ENCODE results near the gene ALDH1A1.
"Not testable (repeated sequence)": the region's sequence is repeated elsewhere in the genome, so short reads cannot be mapped to it uniquely, and the experiment has no call there.

ALDH1A1 gene

GRCh38 chr9:72875221-72875620 is 77.6 kb downstream of the ALDH1A1 start:
- in situ Hi-C loops (cut with MboI; ENCODE audit: low pct_unique_long_range_greater_than_20kb, low sequenced_read_pairs): no loop called here
- DNase-seq: no peak

GRCh38 chr9:72874344-72874743 is 78.5 kb downstream of the ALDH1A1 start:
- in situ Hi-C loops (cut with MboI; ENCODE audit: low pct_unique_long_range_greater_than_20kb, low sequenced_read_pairs): no loop called here
- no peak for DNase-seq

DNA sequence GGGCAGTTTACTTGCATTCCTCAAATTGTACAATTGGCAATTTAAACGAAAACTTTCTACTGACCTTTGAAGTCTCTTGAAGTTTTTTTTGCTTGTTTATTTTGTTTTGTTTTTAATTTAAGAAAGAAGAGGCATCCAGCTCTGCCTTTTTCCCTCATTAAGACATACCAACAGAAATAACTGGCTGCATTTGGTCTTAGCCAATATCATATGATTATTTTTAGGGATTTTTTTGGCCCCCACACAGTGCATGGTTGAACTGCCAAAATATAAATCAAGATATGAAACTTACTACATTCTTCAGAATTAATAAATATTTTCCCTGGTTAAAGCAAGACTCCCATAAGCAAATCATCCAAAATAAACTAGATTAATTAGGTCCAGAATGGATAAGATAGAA is 79.4 kb downstream of the ALDH1A1 start:
- in situ Hi-C loops (cut with MboI; ENCODE audit: low pct_unique_long_range_greater_than_20kb, low sequenced_read_pairs): no loop called here

DNA sequence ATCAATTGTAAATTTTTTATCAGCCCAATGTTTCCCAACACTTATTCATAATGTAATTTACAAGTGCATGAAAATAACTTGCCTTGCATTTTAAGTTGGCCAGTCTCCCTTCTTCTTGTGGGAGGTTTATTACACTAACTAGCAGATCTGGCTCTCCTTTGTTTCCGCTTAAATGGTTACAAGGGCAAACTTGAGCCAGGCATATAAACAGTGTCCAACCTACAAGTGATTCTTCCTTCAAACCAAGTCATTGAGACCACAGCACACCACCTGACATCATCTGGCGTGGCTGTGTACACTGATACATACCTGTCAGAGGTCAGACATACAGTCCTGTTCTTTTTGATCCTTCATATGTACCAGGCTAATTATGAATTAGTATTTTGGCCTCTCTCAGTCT is 80.1 kb downstream of the ALDH1A1 start:
- DNase-seq: no peak
- in situ Hi-C loops (cut with MboI; ENCODE audit: low pct_unique_long_range_greater_than_20kb, low sequenced_read_pairs): no loop called here

More for the DNA sequence above, 79.4 kb downstream of the ALDH1A1 start:
- no peak for DNase-seq

DNA sequence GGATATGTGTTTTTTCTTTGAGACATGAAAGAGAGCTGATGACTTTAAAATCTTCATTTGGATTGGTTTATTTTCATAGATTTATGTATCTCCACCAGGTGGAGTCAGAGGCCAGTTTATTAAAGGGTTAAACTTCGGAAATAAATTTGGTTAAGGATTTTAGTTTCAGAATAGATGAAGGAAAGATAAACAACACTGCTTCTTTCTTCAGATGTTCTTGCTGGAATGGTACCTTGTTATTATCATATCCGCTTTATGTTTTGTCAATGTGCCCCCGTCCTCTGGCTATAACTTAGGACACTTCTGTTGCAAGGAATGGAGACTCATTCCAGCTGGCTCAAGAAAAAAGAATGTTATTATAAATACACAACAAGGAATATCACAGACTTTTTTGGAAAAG is 81.2 kb downstream of the ALDH1A1 start:
- DNase-seq: peak; percentile 2
- in situ Hi-C loops (cut with MboI; ENCODE audit: low pct_unique_long_range_greater_than_20kb, low sequenced_read_pairs): no loop called here

DNA sequence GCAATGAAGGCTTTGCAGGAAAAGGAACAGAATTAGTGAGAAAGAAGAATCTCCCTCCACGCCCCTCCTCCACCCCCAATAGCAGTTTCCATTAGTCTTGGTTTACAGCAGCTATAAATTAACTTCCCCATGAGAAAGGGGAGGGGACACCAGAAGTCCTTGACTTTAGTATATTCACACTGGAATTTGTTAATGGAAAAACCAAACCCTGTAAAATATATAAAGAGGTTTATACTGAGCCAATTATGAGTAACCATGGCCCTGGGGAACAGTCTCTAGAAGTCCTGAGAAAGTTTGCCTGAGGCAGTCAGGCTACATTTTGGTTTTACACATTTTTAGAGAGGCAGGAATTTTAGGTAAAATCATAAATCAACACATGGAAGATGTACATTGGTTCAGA is 88.5 kb downstream of the ALDH1A1 start:
- DNase-seq: no peak
- in situ Hi-C loops (cut with MboI; ENCODE audit: low pct_unique_long_range_greater_than_20kb, low sequenced_read_pairs): no loop called here

DNA sequence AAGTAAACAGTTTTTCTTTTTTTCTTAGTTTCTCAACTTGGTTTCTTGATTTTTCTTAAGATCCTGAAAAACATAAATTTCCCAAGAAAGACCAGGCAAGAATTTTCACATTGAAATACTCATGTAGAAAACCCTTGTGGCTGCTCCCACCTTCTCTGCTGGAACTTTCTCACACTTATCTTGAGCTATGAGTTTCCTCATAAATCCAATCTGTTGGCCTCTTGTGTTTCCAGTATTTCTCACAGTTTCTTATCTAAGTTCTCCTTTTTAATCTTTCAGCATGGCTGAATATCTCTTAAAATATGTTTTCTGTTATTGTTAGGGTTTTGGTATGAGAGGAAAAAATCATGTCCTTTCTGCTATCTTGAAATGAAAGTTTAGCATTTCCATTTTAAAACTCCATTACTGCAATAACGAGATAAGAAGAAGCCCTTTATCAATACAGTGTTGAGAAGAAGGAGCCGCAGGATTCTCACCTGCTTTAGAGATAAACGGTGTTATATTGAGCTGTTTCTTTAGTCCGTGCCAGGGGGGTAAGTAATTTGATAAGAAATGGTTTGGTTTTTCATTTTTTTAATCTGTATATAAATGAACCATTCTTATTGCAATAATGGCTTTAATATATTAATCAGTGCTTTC is 89.3 kb downstream of the ALDH1A1 start:
- in situ Hi-C loops (cut with MboI; ENCODE audit: low pct_unique_long_range_greater_than_20kb, low sequenced_read_pairs): no loop called here
- no peak for DNase-seq

- in situ Hi-C loops (cut with MboI; ENCODE audit: low pct_unique_long_range_greater_than_20kb, low sequenced_read_pairs); DNase-seq: not testable (repeated sequence)
Observed at GRCh38 chr9:72862788-72863187, 90.1 kb downstream of the ALDH1A1 start.

DNA sequence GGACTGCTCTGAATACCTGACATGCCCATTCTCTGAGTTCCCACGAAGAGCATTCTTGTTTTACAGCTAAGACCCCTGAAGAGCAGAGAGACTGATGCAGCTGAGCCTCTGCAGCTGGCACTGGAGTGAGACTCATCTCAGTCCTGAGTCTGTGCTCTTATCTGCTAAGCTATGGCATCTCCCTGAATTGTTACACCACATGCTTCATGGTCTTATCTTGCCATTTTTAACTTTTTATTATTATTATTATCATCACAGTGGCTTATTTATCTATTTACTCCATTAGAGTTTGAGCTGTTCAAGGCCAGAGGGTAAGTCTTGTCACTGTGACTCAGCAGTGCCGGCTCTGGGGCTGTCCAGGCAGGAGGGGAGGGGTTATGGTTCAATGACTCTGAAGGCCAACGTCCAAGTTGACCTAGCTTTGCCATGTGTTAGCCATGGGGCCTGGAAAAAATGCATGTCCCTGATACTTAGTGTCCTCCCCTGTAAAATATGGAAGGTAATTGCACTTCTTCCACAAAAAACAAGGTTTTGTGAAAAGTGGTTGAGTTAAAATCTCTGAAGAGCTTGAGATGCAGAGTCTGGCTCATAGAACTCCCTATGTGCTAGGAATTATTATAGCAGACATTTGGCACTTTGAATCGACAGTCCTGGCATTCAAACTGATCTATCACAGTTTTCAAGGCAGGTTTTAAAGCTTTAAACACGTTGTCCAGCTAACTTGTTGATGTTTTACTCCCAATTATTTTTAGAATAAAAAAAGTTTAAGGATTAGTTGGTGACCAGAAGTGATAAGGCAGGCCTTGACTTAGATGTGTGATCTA is 94.6 kb downstream of the ALDH1A1 start:
- no peak for DNase-seq
- in situ Hi-C loops (cut with MboI; ENCODE audit: low pct_unique_long_range_greater_than_20kb, low sequenced_read_pairs): no loop called here

- in situ Hi-C loops (cut with MboI; ENCODE audit: low pct_unique_long_range_greater_than_20kb, low sequenced_read_pairs): no loop called here
- no peak for DNase-seq
Observed at GRCh38 chr9:72857624-72857996, 95.2 kb downstream of the ALDH1A1 start.

DNA sequence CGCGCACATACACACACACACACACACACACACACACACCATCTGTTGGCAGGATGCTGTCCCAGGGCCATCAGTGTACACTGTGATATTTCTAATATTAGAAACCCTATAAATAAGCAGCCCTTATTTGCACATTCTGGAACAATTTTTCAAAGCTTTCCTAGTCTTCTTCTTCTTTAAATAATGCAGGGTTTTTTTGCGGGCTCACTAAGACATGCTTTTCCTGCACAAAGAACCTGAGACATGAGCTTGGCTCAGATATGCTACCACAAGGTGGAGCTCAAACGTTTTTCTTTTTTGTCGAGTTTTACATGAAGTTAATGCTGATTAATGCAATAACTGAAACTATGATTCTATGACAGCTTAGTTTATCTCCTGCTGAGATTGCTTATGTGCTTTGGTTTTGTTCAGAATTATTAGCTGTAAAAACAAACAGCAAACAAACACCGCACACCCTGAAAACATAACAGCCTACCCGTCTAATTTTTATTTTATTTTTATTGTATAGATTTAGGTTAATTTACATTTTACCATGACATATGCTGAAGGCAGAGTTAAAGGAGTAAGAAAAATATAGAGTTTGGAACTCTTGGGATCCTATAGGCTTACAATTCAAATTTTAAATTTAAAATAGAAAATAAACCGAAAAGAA is 95.8 kb downstream of the ALDH1A1 start:
- DNase-seq: peak; percentile 28
- in situ Hi-C loops (cut with MboI; ENCODE audit: low pct_unique_long_range_greater_than_20kb, low sequenced_read_pairs): no loop called here

- in situ Hi-C loops (cut with MboI; ENCODE audit: low pct_unique_long_range_greater_than_20kb, low sequenced_read_pairs): no loop called here
- DNase-seq: no peak
Observed at GRCh38 chr9:72855890-72856523, 96.8 kb downstream of the ALDH1A1 start.

DNA sequence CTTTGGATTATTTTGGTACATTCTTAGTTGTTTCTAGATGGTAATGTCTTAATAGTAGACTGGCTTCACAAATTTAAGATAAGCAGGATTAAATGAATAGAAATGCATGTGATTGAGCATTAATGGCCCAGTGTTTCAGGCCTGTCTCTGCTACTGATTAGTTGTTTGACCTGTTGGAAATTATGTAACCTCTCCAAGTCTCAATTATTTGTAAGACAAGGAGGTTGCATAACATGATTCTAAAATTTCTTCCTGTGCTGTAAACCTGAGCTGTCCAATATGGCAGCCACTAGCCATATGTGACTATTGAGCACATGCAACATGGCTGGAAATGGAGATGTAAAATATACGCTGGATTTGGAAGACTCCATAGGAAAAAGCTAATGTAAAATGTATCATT is 97.5 kb downstream of the ALDH1A1 start:
- DNase-seq: no peak
- in situ Hi-C loops (cut with MboI; ENCODE audit: low pct_unique_long_range_greater_than_20kb, low sequenced_read_pairs): no loop called here
